Right atrium auricular region (tissue), 2 donors: Measurements from ENCODE around the gene CLUH. TPM values are rescaled to one million over a fixed set of nuclear protein-coding genes. Genes with fewer than 3 reads are reported as not detected.

Experiments used
- DNase-seq: peaks from one replicate; pipeline ENCODE4 v3.0.0-alpha.2; 2019; ENCODE audit warnings: low spot score
- H3K27ac ChIP-seq, 2 donors: fragments of 200-600 bp; sonication (generic); 1 replicate in 1 of 2; 2 replicates in 1 of 2; pipeline ENCODE4 v1.5.1; 2016 to 2019
- H3K27me3 ChIP-seq, 2 donors: fragments of 200-600 bp; sonication (generic); one replicate each; pipeline versions ENCODE4 v1.5.1 to v1.6.0; 2017 to 2019
- H3K36me3 ChIP-seq: fragments of 200-600 bp; sonication (generic); one replicate; pipeline ENCODE4 v1.5.1; 2016
- H3K4me1 ChIP-seq, 2 donors: fragments of 200-600 bp; sonication (generic); one replicate each; pipeline versions ENCODE4 v1.5.1 to v1.6.0; 2017 to 2019
- H3K4me3 ChIP-seq, 2 donors: fragments of 200-600 bp; sonication (generic); 1 replicate in 1 of 2; 2 replicates in 1 of 2; pipeline ENCODE4 v1.5.1; 2017 to 2019; ENCODE audit warnings: mild to moderate bottlenecking in 1 of 2, moderate library complexity in 1 of 2
- H3K9me3 ChIP-seq, 2 donors: fragments of 200-600 bp; sonication (generic); one replicate each; pipeline ENCODE4 v1.5.1; 2019
- total RNA-seq, 2 donors: library from RNA; depleted of rRNA; stranded (reverse); fragments of >200 nt; gene quantifications; one replicate each; pipeline ENCODE4 v1.1.0, GENCODE V29; 2016
- TF ChIP-seq, protein P1 (sequence below), 2 donors: fragments of 200-600 bp; sonication (generic); IDR thresholded peaks; one replicate each; pipeline ENCODE4 v1.5.1; 2019; ENCODE audit warnings: antibody characterized with exemption in 2 of 2

CLUH gene
- total RNA-seq, 2 donors from 2014 or later, result 94.4 to 126 TPM

DNA sequence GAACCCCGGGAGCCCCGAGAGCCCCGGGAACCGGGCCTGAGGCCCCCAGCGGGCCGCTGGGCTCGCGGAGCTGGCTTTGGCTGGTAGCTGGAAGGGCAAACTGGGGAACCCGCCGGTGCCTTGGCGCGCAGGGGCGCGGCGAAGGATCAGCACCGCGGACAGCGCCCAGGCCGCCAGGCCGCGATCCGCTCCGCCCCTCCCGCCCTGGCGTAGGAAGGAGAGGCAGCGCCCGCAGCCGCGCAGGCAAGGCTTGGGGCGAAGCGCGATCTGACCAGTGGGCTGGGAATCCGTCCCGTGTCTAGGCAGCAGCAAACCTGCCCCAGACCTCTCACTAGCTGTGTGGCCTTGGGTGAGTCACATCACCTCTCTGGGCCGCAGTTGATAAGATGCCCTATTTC lies 38.2 kb upstream of the CLUH start:
- DNase-seq, result no peak
- TF ChIP-seq, protein P1, sequence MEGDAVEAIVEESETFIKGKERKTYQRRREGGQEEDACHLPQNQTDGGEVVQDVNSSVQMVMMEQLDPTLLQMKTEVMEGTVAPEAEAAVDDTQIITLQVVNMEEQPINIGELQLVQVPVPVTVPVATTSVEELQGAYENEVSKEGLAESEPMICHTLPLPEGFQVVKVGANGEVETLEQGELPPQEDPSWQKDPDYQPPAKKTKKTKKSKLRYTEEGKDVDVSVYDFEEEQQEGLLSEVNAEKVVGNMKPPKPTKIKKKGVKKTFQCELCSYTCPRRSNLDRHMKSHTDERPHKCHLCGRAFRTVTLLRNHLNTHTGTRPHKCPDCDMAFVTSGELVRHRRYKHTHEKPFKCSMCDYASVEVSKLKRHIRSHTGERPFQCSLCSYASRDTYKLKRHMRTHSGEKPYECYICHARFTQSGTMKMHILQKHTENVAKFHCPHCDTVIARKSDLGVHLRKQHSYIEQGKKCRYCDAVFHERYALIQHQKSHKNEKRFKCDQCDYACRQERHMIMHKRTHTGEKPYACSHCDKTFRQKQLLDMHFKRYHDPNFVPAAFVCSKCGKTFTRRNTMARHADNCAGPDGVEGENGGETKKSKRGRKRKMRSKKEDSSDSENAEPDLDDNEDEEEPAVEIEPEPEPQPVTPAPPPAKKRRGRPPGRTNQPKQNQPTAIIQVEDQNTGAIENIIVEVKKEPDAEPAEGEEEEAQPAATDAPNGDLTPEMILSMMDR (IDR thresholded peaks at IDR 0.05), result peak in 1 of 2 donors; percentile 26
- H3K9me3 ChIP-seq, result no peaks in the 10 kb centered on the region
- H3K27ac ChIP-seq, result no peak overlapping the region
- H3K4me1 ChIP-seq, result no peaks in the 10 kb centered on the region
- no peaks in the 10 kb centered on the region for H3K36me3 ChIP-seq
- peak overlapping the region; percentile 2 to 37 for H3K4me3 ChIP-seq
- H3K27me3 ChIP-seq, result peaks cover 0 to 9% of the 10 kb centered on the region in 2 donors

DNA sequence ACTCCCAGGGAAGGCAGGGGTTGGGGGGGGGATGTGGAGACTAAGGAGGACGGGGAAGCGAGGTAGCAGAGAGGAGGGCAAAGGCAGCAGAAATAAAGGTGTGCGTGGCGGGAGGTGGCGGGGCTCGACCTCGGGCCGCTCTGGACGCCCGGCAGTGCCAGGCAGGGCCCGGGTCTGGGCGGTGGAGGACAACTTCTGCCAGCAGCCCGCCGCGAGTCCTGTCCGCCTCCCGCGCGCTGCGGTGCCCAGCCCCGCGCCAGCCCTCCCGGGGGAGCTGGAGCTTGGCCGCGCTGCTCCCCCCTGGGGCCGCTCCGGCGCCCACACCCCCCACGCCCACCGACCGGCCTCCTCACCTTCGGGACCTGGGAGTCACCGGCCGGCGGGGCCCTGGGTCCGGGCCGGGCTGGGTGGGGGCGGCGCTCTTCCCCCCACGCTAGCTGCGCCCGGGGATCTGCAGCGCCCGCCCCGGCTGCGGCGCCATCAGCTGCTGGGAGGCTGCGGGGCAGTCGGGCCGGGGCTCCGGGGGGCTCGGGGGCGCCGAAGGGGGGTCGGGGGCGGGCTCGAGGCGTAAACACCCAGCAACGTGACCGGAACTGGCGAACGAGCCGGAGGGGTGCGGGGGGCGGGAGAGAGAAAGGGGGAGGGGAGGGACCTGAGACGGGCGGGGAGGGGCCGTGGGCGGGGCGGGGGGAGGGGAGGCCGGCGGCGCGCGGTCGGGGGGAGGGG lies 37.7 kb upstream of the CLUH start, which contains the start of gene CCDC92B:
CCDC92B (minus strand) TSS at position 595 of the 726 bp plus-strand sequence. CDS start 14,507 bp downstream, outside the sequence.
- no peaks in the 10 kb centered on the region for H3K36me3 ChIP-seq
- H3K9me3 ChIP-seq, result no peaks in the 10 kb centered on the region
- no peaks in the 10 kb centered on the region for H3K4me1 ChIP-seq
- peak within 1 kb of the TSS; percentile 2 to 37 for H3K4me3 ChIP-seq
- no peak for DNase-seq
- TF ChIP-seq, protein P1 (IDR thresholded peaks at IDR 0.05), result no peak
- peaks cover 0 to 9% of the 10 kb centered on the region in 2 donors for H3K27me3 ChIP-seq
- H3K27ac ChIP-seq, result no peak within 1 kb of the TSS

DNA sequence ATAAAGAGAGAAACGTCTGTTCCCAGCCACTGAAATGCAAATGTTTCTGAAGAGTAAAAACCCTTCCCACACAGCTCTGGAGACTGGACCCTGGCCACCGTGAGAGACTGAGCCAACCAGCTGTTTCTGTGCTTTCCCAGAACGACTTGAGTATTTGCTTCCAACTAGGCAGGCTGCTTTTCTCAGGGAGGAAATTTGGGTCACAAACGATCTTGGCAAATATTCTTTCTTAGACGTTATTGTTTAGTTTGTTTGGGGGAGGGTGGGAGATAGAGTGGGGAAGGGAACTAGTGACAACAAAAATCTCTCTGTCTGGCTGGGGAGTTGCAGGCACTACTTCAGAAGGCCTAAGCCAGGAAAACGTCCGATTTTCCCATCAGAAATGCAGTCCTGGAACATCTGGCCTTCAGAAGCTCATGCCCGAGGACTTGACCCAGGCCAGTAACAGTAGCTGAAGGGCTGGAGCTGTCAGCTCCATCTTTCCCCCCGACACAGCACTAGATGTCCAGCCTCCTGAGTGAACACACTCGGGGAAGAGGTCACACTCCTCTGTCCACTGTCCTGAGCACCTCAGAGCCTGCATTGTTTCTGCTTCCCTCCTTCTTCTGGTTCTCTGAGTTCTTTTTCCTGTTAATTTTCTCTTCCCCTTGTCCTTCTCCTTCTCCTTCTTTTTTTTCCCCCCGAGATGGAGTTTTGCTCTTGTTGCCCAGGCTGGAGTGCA lies 33.9 kb upstream of the CLUH start:
- TF ChIP-seq, protein P1 (IDR thresholded peaks at IDR 0.05), result no peak
- Histone ChIP-seq H3K27ac (no peak overlapping the region), H3K27me3 (peaks cover 0 to 9% of the 10 kb centered on the region in 2 donors), H3K9me3 (no peaks in the 10 kb centered on the region), H3K4me3 (no peak overlapping the region), H3K36me3 (no peaks in the 10 kb centered on the region), H3K4me1 (no peaks in the 10 kb centered on the region)
- DNase-seq, result no peak

DNA sequence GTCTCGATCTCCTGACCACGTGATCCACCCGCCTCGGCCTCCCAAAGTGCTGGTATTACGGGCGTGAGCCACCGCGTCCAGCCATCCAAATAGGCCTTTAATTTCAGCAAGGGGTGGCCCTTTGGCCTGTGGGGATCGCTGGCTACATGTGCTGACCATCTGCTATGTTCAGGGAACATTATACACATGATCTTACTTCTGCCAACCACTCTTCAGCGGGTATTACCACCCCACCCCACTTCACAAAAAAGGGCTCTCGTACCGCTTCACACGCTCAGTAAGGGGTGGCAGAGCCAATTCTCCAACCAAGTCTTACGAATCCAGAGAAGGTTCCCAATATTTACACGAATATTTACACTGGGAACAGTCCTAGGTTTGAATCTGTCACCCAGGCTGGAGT lies 26.1 kb upstream of the CLUH start:
- Histone ChIP-seq H3K27me3 (no peaks in the 10 kb centered on the region), H3K4me1 (no peaks in the 10 kb centered on the region), H3K9me3 (no peaks in the 10 kb centered on the region), H3K27ac (no peak overlapping the region), H3K4me3 (no peak overlapping the region), H3K36me3 (no peaks in the 10 kb centered on the region)
- no peak for DNase-seq
- TF ChIP-seq, protein P1 (IDR thresholded peaks at IDR 0.05), result no peak

DNA sequence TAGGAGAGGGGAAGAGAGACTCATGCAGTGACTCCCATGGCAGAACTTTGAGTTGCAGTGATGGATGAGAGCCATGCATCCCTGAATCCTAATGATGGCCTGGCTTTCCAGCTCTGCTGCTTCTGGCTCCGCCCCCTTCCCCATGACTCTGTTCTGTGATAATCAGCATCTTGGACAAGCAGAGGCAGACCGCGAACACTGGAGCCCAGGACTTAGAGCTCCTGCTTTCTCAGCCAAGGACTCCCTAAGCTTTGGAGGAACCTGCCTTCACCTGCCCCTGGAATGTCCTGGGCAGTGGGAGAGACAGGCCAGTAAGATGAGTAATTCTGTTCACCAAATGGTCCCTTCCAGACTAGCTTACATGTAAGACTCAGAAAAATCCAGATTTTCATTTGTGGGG lies 25.4 kb upstream of the CLUH start:
- no peak for DNase-seq
- TF ChIP-seq, protein P1 (IDR thresholded peaks at IDR 0.05), result no peak
- Histone ChIP-seq H3K36me3 (no peaks in the 10 kb centered on the region), H3K4me3 (no peak overlapping the region), H3K27me3 (no peaks in the 10 kb centered on the region), H3K9me3 (no peaks in the 10 kb centered on the region), H3K27ac (no peak overlapping the region), H3K4me1 (no peaks in the 10 kb centered on the region)
